ACC112 (cell line): ENCODE results near the gene ARG1.

Experiments used
- H2AFZ ChIP-seq: fragments of 200-600 bp; sonication (generic); one replicate; pipeline ENCODE4 v1.6.0; 2017; ENCODE audit warnings: antibody characterized with exemption, low read length; ENCODE audit not compliant: unreplicated experiment
- H3K27ac ChIP-seq: fragments of 200-600 bp; sonication (generic); 2 replicates; pipeline ENCODE4 v1.5.1; 2014; ENCODE audit warnings: low read depth, mild to moderate bottlenecking, antibody characterized with exemption, low read length, moderate library complexity
- H3K27me3 ChIP-seq: fragments of 200-600 bp; sonication (generic); 2 replicates; pipeline ENCODE4 v1.6.1; 2014; ENCODE audit warnings: mild to moderate bottlenecking, antibody characterized with exemption, low read length, moderate library complexity, mixed read lengths; ENCODE audit not compliant: insufficient read depth
- H3K36me3 ChIP-seq: fragments of 200-600 bp; sonication (generic); 2 replicates; pipeline ENCODE4 v1.6.1; 2016; ENCODE audit warnings: mild to moderate bottlenecking, antibody characterized with exemption, low read length, moderate library complexity, mixed read lengths; ENCODE audit not compliant: insufficient read depth
- H3K4me1 ChIP-seq: fragments of 200-600 bp; sonication (generic); one replicate; pipeline ENCODE4 v1.6.1; 2016; ENCODE audit warnings: low read length, mixed read lengths; ENCODE audit not compliant: insufficient read depth, unreplicated experiment, control insufficient read depth
- H3K4me3 ChIP-seq: fragments of 200-600 bp; sonication (generic); 2 replicates; pipeline ENCODE4 v1.5.1; 2014; ENCODE audit warnings: mild to moderate bottlenecking, low read depth, low read length
- H3K79me2 ChIP-seq: fragments of 200-600 bp; sonication (generic); one replicate; pipeline ENCODE4 v1.6.0; 2016; ENCODE audit warnings: low read length; ENCODE audit not compliant: control insufficient read depth, unreplicated experiment, insufficient read depth

Gene ARG1

DNA sequence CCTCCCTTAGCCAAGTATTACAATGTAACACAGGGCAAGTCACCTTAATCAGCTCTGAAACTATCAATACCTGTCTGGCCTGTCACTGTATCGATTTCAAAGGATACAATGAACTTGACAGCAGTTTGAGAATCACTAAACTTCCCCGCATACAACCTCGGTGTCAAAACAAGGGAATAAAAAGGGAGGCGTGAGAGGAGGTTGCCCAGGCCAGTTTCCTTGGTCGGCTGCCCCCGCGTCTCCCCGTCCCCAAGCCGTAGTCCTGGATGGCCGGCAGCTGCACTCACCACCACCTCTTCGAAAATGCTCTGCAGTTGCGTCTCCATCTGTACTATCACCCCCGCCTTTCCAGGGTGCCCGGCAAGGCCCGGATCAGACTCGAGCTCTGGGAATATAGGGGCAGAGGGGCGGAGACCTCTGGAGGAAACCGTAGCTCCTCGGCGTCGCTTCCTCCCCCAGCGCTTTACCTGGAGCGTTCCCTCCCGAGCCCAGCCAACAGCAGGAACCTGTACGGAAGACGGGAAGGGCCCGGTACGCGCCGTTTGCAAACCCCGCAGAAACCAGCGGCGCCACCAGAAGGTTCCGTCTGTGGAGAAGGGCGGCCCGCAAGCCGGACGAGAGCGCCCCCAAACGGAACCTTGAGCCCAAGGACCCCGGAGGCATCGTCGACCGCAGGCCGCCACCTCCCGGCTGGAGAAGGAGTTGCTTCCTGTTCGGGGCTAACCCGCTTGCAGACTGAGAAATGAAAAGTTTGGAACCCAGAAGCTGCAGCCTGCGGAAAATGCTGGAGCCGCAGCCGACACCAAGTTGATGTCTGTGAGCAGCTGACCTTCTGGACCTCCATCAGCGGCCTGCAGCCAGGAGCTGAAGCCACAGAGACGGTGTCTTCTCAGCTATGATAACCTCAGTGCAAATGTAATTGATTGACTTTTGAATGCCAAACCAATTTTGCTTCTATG, 55.0 kb downstream of the ARG1 start, which contains the start of gene MED23:
TSS of gene MED23 (minus strand) at position 519 of the 959 bp plus-strand sequence. CDS start at position 326, 193 bp downstream.
- Histone ChIP-seq H3K27ac (peak within 1 kb of the TSS; percentile 31), H3K4me3 (peak within 1 kb of the TSS; percentile 93), H3K27me3 (no peaks in the 10 kb centered on the region; the same call in 1 of the 2 replicates), H3K36me3 (peaks cover 10% of the 10 kb centered on the region), H2AFZ (peak within 1 kb of the TSS; percentile 98), H3K4me1 (peaks cover 5% of the 10 kb centered on the region), H3K79me2 (peaks cover 20% of the 10 kb centered on the region)

- H2AFZ ChIP-seq = peak overlapping the region; percentile 84
- peak overlapping the region; percentile 93 for H3K4me3 ChIP-seq
Observed at GRCh38 chr6:131628726-131629125, 55.7 kb downstream of the ARG1 start.

GRCh38 chr6:131629651-131630050, 56.6 kb downstream of the ARG1 start:
- no peak overlapping the region for H3K4me3 ChIP-seq
- no peak overlapping the region for H3K27ac ChIP-seq
- peaks cover 2% of the 10 kb centered on the region for H3K36me3 ChIP-seq
- no peaks in the 10 kb centered on the region; the same call in 1 of the 2 replicates for H3K27me3 ChIP-seq
- H2AFZ ChIP-seq = peak overlapping the region; percentile 84
- peaks cover 5% of the 10 kb centered on the region for H3K4me1 ChIP-seq
- H3K79me2 ChIP-seq = peaks cover 20% of the 10 kb centered on the region

More at GRCh38 chr6:131628726-131629125, 55.7 kb downstream of the ARG1 start:
- H3K36me3 ChIP-seq = peaks cover 10% of the 10 kb centered on the region
- H3K27ac ChIP-seq = no peak overlapping the region
- peaks cover 5% of the 10 kb centered on the region for H3K4me1 ChIP-seq
- peaks cover 20% of the 10 kb centered on the region for H3K79me2 ChIP-seq
- H3K27me3 ChIP-seq = no peaks in the 10 kb centered on the region; the same call in 1 of the 2 replicates

DNA sequence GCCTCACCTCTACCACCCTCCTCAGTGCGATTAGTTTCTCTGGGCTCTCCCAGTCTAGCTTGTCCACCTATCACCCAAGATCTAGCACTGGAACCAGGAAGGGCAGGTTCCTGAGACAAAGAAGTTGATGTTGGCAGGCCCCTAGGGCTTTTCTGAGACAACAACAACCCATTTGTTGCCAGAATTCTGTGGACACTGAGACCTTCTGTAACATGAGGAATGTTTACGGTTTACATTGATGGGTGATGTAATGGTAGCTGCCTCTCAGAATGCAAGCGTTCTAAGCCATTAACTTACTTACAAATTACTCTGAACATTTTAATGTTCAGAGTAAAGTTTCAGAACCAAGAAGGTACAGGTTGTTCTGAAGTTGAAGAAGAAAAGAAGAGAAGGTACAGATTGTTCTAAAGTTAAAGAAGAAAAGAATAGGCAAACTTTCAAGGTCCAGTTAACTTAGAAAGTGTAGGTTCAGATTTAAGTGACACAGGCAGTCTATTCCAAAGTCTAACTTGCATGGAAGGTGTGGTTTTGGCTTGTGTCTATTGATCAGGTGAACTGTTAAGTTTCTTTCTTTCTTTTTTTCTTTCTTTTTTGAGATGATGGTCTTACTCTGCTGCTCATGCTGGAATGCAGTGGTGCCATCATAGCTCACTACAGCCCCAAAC, 58.7 kb downstream of the ARG1 start:
- Histone ChIP-seq H3K79me2 (peaks cover 13% of the 10 kb centered on the region), H3K27ac (no peak overlapping the region), H3K4me1 (peaks cover 3% of the 10 kb centered on the region), H2AFZ (no peak overlapping the region), H3K4me3 (no peak overlapping the region), H3K27me3 (no peaks in the 10 kb centered on the region; the same call in 1 of the 2 replicates), H3K36me3 (no peaks in the 10 kb centered on the region)
